Neutrophil (primary cell): ENCODE data around the gene PPP1R3G.

Source experiments
- H3K27ac ChIP-seq: fragments of 200-600 bp; sonication (generic); 2 replicates; pipeline ENCODE4 v1.5.1; 2016; ENCODE audit warnings: mild to moderate bottlenecking, moderate library complexity
- H3K27me3 ChIP-seq: fragments of 200-600 bp; sonication (generic); 2 replicates; pipeline ENCODE4 v1.6.0; 2016; ENCODE audit warnings: mild to moderate bottlenecking
- H3K36me3 ChIP-seq: fragments of 200-600 bp; sonication (generic); 2 replicates; pipeline ENCODE4 v1.5.1; 2017
- H3K4me1 ChIP-seq, 2 experiments: fragments of 200-600 bp in 1 of 2; sonication (generic) in 1 of 2; 1 replicate in 1 of 2; 2 replicates in 1 of 2; pipeline versions ENCODE4 v1.5.1 to v1.6.1; 2013 to 2016; ENCODE audit warnings: low read depth in 1 of 2, low read length in 1 of 2, mild to moderate bottlenecking in 1 of 2, moderate library complexity in 1 of 2; ENCODE audit not compliant: control insufficient read depth in 1 of 2, insufficient read depth in 1 of 2
- H3K4me3 ChIP-seq, 2 experiments: fragments of 200-600 bp in 1 of 2; sonication (generic) in 1 of 2; 1 replicate in 1 of 2; 2 replicates in 1 of 2; pipeline ENCODE4 v1.5.1; 2013 to 2016; ENCODE audit warnings: low read depth in 1 of 2, low read length in 1 of 2, mild to moderate bottlenecking in 1 of 2, moderate library complexity in 1 of 2
- H3K9me3 ChIP-seq: fragments of 200-600 bp; sonication (generic); 2 replicates; pipeline ENCODE4 v1.5.1; 2016
- CTCF ChIP-seq: fragments of 200-600 bp; sonication (generic); IDR thresholded peaks from 2 replicates; pipeline ENCODE4 v1.5.1; 2016; ENCODE audit warnings: antibody characterized with exemption

The PPP1R3G gene

GRCh38 chr6:5124526-5124925 lies 39.4 kb downstream of the PPP1R3G start:
- Histone ChIP-seq H3K36me3 (no peaks in the 10 kb centered on the region), H3K27me3 (no peaks in the 10 kb centered on the region), H3K4me1 (peaks cover 14 to 18% of the 10 kb centered on the region in 2 experiments), H3K4me3 (no peak overlapping the region), H3K9me3 (no peaks in the 10 kb centered on the region), H3K27ac (no peak overlapping the region)
- no peak for TF ChIP-seq CTCF

DNA sequence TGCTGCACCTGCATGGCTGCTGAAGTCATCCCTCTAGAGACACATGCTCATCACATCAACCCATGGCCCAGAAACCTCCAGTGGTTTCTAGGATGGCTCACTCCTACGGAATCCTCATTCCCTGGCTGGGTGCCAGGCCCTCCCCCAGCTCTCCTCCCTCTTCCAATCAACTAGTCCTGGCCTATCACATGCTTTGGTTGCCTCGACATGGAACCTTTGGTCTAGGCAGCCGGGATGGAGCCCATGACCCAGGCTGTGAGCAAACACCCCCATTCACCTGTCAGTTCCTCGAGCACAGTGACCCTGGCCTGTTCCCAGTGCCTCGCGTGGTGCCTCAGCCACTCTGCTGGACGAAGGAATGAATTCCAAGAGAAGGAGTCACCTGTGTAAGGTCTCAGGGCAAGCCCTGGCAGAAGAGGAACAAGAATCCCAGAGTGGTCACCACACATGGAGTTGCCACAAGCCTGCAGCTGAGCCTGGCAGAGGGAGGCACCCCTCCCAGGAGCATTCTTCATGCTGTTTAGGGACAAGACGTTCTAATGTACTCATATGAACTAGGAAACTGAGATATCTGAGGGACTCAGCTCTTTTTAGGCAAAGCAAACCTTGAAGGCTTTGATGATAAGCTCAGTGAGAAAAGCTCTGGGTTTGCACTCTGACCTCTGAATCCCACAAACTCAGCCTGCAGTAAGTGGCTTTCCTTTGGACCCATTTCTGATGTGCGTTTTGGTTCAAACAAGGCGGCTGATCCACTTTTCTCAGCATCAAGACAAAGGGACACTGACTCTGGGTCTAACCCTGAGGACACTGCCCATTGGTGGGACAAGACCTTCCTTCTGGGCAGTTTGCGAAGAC lies 40.2 kb downstream of the PPP1R3G start:
- no peaks in the 10 kb centered on the region for H3K27me3 ChIP-seq
- H3K27ac ChIP-seq: no peak overlapping the region
- no peaks in the 10 kb centered on the region for H3K36me3 ChIP-seq
- no peak overlapping the region for H3K4me3 ChIP-seq
- peaks cover 14 to 18% of the 10 kb centered on the region in 2 experiments for H3K4me1 ChIP-seq
- H3K9me3 ChIP-seq: no peaks in the 10 kb centered on the region
- TF ChIP-seq CTCF: no peak

DNA sequence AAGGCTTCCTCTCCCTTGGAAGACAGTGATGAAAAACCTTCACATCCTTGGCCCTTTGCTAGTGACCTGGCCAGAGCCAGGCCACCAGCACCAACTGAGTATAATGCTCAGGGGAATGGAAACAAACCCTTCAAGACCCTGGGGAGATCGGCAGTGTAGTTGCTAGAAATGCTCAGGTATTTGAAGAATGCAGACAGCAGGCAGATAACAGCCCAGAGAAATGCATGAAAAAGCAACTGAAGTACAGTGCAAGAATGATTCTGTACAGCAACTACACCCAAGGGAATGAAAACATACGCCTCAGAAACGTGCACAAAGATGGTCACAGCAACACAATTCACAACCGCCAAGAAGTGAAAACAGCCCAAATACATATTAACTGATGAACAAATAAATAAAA lies 41.1 kb downstream of the PPP1R3G start:
- Histone ChIP-seq H3K27ac (no peak overlapping the region), H3K4me3 (no peak overlapping the region), H3K27me3 (no peaks in the 10 kb centered on the region), H3K4me1 (peaks cover 14 to 16% of the 10 kb centered on the region in 2 experiments), H3K36me3 (no peaks in the 10 kb centered on the region), H3K9me3 (no peaks in the 10 kb centered on the region)
- no peak for TF ChIP-seq CTCF

GRCh38 chr6:5127106-5127687 lies 42.1 kb downstream of the PPP1R3G start:
- no peak for TF ChIP-seq CTCF
- Histone ChIP-seq H3K36me3 (no peaks in the 10 kb centered on the region), H3K9me3 (no peaks in the 10 kb centered on the region), H3K4me1 (peaks cover 4 to 6% of the 10 kb centered on the region in 2 experiments), H3K27me3 (no peaks in the 10 kb centered on the region), H3K4me3 (no peak overlapping the region), H3K27ac (no peak overlapping the region)

DNA sequence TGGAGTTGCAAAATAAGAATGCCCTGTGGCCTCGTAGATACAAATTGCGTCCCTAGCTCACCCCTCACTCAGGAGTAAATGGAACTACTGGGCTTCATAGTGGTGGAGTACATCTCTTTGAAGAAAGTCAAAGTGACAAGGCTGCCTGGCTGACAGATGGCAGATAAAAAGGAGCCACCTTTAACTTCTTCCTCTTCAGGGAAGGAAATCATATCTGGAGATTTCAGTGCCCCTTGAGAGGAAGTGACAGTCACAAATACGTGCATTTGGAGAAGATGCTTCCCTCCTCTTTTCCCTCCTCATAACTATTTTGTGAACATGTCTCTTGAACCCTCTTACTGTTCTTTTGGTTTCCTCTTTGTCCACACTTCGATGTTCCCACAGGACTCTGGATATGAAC lies 43.2 kb downstream of the PPP1R3G start:
- peaks cover 0 to 5% of the 10 kb centered on the region in 2 experiments for H3K4me1 ChIP-seq
- no peaks in the 10 kb centered on the region for H3K9me3 ChIP-seq
- no peak for TF ChIP-seq CTCF
- H3K36me3 ChIP-seq: no peaks in the 10 kb centered on the region
- no peak overlapping the region for H3K4me3 ChIP-seq
- no peaks in the 10 kb centered on the region for H3K27me3 ChIP-seq
- H3K27ac ChIP-seq: no peak overlapping the region
